A673 (cell line): Measurements from ENCODE around the gene ADAMTS10.

ENCODE experiments used
- EZH2 ChIP-seq: fragments of 200-600 bp; sonication (generic); IDR thresholded peaks from 2 replicates; pipeline ENCODE4 v1.6.1; 2017; ENCODE audit warnings: borderline replicate concordance, low read depth, mild to moderate bottlenecking, mixed read lengths, antibody characterized with exemption, low read length; ENCODE audit not compliant: poor library complexity, severe bottlenecking
- TF ChIP-seq, protein P1 (sequence below): fragments of 300-800, 200-600 bp; sonication (generic); conservative IDR thresholded peaks from 2 replicates; pipeline ENCODE4 v1.5.1; 2017; ENCODE audit warnings: low read depth, mild to moderate bottlenecking, antibody characterized with exemption, low read length, moderate library complexity, mixed read lengths

- TF ChIP-seq EZH2: no peak
- TF ChIP-seq, protein P1, sequence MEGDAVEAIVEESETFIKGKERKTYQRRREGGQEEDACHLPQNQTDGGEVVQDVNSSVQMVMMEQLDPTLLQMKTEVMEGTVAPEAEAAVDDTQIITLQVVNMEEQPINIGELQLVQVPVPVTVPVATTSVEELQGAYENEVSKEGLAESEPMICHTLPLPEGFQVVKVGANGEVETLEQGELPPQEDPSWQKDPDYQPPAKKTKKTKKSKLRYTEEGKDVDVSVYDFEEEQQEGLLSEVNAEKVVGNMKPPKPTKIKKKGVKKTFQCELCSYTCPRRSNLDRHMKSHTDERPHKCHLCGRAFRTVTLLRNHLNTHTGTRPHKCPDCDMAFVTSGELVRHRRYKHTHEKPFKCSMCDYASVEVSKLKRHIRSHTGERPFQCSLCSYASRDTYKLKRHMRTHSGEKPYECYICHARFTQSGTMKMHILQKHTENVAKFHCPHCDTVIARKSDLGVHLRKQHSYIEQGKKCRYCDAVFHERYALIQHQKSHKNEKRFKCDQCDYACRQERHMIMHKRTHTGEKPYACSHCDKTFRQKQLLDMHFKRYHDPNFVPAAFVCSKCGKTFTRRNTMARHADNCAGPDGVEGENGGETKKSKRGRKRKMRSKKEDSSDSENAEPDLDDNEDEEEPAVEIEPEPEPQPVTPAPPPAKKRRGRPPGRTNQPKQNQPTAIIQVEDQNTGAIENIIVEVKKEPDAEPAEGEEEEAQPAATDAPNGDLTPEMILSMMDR: no peak
Measured at GRCh38 chr19:8655340-8655709, 44.8 kb upstream of the ADAMTS10 start.
